Cardiac atrium fibroblast (primary cell): ENCODE measurements around the gene PSMG2. TPM values are rescaled to one million over a fixed set of nuclear protein-coding genes. Genes with fewer than 3 reads are reported as not detected.

ENCODE experiments used
- total RNA-seq: library from RNA; depleted of rRNA; stranded (reverse); fragments of >200 nt; gene quantifications from 2 replicates; pipeline ENCODE4 v1.2.3, GENCODE V29; 2015

The PSMG2 gene
- 70.1 and 107 TPM in 2 replicates for total RNA-seq

GRCh38 chr18:12702221-12703095 lies at the start of gene PSMG2, which contains the start of gene CEP76:
Gene PSMG2 (plus strand): TSS chr18:12703042. CDS start chr18:12703108, 66 bp downstream.
Gene CEP76 (minus strand): TSS chr18:12702723. CDS start chr18:12702548, 175 bp downstream.

GRCh38 chr18:12657684-12658425 lies 45.0 kb upstream of the PSMG2 start, which contains the start of gene SPIRE1:
Gene SPIRE1 (minus strand): TSS chr18:12658107. CDS start chr18:12657866, 241 bp downstream.

Other genes with a start within 250 kb of the PSMG2 start
- 12.1 and 13.8 TPM in 2 replicates for gene SPIRE1, start 44.9 kb upstream of the PSMG2 start, total RNA-seq
- gene CEP76, start 319 bp upstream of the PSMG2 start, total RNA-seq: 4.9 and 10.9 TPM in 2 replicates
- 22.2 and 30.3 TPM in 2 replicates for gene PTPN2, start 181.2 kb downstream of the PSMG2 start, total RNA-seq
- 38.5 and 47.3 TPM in 2 replicates for gene SEH1L, start 245.0 kb downstream of the PSMG2 start, total RNA-seq